Suppressor macrophage treated with lipopolysaccharide for 4 hours (primary cell): ENCODE results near the gene CCR2.
A peak's percentile ranks its signal among the peaks of the same experiment; 100 is the strongest.
"Not testable (repeated sequence)": the region's sequence is repeated elsewhere in the genome, so short reads cannot be mapped to it uniquely, and the experiment has no call there.

Source experiments
- DNase-seq: peaks from one replicate; pipeline ENCODE4 v3.0.0-alpha.2; 2020

The CCR2 gene

DNA sequence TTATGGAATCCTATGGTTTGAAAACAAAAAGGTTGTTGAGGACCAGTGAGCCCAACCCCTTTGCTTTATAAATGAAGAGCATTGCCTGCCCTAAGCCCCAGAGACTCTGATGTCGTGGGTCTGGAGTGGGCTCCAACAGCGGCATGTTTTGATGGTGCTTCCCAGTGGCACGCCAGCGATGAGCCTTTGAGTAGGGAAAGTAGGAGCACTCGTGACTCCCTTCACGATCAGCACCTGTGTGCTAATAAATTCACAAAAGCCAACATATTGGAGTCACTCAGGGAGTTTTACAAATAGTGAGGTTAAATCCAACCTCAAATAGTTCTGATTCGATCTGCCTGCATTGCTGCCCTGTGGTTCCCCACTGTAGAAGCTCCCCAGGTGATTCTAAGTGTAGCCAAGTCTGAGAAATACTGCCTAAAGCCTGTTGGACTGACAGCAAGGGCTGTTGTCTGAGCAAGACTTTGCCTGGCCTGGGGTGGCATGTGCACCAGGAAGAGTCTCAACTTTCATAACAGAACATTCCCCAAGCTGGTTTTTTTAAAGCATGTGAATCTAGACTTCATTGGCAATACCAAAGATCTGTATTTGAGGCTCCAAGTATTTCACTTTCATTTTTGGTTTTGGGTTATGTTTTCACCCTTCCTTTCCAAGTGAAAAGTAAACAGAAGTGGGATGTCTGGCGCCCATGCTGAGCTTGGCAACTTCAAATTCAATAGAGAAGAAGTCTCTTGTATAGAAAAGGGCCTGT lies 26.7 kb downstream of the CCR2 start:
- peak; percentile 85 for DNase-seq

DNA sequence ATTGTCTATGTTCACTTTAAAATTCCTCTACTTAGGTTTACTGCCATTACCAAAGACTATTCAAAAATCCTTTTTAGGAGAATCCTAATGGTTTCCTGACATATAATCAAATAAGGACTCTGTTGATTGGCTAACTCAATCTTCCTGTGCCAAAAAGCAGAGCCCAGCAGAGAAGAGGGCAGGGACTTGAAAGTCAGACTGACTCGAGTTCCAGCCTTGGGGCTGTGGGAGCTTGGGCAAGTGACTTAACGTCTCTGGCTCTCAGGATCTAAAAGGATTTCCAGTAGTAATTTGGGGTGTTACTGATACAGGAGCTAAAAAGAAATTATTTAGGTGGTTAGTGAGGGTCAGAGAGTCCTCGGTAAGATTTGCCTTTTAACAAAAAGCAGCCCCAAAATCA lies 27.7 kb downstream of the CCR2 start:
- no peak for DNase-seq

DNA sequence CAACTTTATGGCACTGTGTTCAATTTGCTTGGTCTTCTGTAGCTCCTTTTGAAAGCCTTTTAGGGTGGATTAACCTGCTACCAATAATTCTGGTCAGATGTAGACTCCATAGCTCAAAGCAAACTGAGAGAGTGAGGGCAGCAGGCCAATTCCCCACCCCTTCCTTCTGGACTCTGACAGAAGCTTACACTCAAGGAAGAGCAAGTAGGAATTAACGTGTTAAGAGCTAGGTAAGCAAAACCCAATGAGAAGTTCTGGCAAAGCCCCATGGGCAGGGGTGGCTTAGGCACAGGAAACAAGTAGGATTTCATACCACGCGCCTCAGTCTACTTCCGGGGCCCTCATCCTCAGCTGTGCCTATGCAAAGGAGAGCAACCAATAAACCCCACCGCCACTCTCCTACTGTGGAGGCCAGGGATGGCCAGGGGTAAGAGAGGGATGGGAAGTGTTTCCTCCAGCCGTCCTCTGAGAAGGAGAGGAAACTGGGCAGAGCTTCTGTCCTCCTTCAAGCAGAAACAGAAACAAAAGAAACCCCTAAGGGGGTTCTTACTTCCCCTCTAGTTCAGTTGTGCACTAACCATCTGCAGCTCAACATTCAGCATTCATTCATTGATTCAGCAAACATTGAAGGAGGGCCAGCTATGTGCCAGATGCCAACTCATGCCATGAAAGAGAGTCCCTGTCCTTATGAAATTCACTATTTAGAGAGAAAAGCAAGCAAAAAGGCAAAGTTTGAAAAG lies 29.5 kb downstream of the CCR2 start:
- DNase-seq, result no peak

DNA sequence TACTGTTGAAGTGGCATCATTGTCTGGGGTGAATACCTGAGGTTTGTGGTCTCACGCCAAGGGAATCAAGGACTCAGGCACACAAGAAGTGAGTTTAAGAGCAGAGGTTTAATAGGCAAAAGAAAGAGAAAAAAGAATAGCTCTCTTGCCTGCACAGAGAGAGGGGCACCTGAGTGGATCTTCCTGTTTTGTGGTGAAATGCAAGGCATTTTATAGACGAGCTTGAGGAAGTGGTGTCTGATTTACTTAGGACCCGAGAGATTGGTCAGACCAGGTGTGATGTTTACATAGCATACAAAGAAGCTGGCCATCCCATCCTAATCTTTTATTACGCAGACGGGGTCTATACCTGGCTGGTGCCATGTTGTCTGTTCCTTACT lies 30.0 kb downstream of the CCR2 start:
- DNase-seq, result no peak

DNA sequence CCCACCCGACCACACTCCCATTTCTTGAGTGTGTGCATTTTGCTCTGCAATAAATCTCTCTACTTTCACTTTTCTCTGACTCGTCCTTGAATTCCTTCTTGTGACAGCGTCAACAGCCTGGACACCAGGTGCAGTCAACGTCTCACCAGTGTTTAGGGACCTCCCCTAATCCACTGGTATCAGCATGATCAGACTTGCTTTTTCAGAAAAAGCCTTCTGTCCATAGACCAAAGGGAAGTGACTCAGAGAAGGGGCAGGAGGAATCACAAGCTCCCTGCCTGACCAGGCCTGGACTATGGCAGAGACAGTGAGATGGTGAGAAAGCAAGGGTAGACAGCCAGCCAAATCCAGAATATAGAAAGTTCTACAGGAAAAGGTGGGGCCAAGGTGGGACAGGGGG lies 32.3 kb downstream of the CCR2 start:
- DNase-seq, result peak; percentile 84

DNA sequence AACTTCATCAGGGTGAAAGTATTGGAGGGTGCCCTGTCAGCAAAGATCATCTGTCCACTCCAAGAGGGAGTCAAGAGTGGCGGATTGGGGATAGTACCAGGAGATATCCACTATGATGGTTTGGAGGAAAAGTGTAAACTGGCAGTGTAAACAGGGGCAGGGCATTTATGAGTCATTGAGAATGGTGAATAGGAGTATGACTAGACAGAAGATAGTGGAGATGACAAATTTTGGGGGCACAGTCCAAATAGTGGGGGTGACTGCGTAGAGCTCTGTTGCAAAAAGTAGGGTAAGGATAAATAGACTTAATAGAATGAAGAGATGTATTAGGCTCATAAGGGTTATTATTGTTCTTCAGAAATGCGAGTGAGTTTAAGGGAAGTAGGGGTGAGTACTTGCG lies 34.9 kb downstream of the CCR2 start:
- DNase-seq, result not testable (repeated sequence)

DNA sequence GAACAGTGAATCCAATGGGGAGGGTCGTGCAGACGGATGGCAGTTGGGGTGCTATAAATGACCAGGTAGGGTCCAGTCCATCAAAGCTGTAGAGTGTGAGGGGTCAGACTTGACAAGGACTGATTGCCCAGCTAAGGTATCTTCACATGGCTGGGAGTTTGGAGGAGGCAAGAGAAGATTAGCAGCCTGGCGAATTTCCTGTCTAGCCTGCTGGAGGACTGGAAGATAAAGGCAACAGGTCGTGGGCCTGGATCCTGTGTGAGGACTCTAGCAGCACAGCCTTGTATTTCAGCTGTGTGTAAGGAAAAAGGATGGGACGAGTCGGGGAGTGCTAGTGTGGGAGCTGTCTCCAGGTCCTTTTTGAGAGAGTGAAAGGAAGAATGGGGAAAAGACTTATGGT lies 35.4 kb downstream of the CCR2 start:
- DNase-seq, result no peak

DNA sequence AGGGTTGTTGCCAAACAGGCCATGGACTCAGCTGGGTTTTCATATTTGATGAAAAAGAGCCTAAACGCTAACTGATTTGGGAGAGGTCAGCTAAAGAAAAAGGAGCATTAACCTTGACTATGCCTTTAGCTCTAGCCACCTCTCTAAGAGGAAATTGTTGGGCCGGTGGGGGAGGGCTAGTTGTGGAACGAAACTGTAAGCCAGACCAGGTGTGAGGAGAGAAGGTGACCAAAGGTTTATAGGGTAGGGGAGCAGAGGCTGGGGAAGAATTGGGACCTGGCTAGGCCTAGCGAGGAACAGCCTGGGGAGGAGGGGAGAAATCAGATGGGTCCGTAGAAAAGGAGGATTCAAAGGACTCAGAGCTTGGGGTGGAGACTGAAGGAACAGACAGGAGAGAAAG lies 37.6 kb downstream of the CCR2 start:
- DNase-seq, result not testable (repeated sequence)

DNA sequence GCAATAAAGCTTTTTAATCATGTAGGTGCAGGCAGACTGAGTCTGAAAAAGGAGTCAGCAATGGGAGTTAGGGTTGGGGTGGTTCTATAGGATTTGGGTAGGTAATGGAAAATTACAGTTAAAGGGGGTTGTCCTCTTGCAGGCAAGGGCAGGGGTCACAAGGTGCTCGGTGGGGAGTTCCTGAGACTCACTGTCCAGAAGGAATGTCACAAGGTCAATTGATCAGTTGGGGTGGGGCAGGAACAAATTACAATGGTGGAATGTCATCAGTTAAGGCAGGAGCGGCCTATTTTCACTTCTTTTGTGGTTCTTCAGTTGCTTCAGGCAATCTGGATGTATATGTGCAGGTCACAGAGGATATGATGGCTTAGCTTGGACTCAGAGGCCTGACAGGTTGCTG lies 39.1 kb downstream of the CCR2 start:
- DNase-seq, result no peak

DNA sequence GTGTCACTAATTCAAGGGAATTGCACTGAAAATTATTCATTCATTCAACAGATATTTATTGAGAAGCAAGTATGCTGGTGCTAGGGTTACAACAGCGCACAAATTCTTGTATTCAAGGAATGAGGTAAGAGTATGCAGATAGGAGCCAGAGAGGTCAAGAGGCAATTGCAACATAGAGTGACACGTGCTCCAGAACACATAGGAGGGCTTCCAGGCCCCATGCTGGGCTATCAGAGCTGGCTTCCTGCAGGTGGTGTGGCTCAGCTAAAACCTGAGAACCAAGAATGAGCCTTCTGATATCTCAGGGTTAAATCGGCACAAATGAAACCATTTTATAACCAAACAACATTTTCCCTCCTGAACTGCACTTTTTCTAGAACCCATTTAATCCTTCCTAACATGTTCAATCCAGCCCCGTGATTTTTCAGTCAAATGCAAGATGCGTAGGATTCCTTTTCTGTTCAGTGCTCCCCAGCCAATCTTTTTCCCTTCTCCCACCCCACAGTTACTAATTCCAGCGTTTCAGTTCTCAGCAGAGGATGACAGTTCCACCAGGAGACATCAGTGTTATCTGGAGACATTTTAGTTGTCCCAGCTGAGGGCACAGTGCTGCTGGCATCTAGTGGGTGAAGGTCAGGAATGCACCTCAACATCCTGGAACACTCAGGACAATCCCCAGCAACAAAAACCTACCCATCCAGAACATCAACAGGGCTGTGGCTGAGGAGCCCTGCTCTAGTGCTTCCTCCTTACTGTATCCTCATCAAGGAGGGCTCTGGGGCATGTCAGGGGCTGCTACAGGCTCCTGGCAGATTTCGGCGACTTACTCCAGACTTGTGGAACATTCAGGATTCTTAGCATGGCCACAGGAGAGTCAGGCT lies 39.9 kb downstream of the CCR2 start:
- DNase-seq, result peak; percentile 78

DNA sequence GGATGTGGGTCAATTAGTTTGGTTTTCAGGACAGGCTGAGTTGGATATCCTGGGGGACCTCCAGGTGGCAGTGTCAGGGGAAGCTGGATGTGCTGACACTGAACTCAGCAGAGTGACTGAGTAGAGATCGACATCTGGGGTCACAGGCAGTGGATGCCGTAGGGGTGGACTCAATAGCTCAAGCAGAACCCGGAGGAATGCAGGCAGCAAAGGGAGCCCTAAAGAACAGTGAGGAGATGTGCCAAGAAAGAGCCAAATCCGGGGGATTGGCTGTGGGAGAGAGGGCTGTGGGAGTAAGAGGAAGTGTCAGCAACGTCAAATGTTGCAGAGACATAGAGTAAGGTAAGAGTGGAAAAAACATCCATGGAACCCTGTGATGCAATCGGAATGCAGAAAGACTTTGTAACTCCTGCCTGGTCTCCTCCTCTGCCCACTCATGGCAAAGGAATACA lies 41.3 kb downstream of the CCR2 start:
- DNase-seq, result peak; percentile 93

DNA sequence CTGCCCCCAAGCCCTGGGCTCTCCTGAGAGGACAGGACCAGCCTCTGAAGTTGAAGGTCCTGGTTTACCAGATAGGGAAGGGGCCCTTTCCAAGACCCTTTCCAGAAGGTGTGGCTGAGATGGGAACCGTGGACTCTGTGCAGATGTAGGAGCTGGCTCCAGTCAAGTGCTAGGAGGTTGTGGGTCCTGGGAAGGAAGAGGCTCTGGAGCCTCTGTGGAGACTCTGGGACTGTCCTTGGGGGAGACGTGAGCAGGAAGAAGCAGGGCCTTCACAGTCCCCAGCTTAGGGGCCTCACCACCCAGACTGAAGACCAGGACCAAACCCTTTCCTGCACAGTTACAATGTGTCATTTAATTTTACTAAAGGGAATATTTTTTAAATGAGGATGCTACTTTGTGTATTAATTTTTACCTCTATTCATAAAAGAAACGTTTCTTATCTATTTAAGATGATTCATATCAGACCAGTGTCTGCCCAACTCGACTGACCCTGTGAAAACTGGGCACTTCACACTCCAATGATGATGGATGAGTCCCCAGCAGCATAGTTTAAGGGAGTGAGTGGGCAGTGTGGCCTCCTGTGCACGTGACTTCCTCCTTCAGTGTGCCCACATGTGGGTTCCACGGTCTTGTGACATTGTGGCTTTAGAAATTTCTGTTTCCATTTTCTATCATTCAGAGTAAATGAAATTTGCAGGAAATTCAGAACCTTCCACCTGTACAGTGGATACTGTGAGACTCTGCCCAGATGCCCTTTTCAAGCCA lies 42.0 kb downstream of the CCR2 start:
- peak; percentile 95 for DNase-seq

DNA sequence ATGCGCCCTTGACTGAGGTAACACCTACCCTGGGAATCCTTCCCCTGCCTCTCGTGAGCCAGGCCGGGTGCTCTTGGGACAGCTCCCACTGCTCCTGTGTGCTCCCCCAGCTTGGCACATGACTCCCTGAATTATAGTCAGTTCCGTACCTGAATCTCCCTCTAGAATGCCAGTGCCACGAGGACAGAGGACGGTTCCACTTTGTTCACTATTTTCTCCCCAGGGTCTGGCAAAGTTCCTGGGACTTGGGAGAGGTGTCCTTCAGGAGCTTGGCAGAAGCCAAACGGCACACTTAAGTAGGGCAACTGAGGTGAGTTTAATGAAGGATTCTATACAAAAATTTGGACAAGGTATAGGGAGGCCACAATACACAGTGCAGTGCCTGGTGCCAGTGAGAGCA lies 43.2 kb downstream of the CCR2 start:
- no peak for DNase-seq

DNA sequence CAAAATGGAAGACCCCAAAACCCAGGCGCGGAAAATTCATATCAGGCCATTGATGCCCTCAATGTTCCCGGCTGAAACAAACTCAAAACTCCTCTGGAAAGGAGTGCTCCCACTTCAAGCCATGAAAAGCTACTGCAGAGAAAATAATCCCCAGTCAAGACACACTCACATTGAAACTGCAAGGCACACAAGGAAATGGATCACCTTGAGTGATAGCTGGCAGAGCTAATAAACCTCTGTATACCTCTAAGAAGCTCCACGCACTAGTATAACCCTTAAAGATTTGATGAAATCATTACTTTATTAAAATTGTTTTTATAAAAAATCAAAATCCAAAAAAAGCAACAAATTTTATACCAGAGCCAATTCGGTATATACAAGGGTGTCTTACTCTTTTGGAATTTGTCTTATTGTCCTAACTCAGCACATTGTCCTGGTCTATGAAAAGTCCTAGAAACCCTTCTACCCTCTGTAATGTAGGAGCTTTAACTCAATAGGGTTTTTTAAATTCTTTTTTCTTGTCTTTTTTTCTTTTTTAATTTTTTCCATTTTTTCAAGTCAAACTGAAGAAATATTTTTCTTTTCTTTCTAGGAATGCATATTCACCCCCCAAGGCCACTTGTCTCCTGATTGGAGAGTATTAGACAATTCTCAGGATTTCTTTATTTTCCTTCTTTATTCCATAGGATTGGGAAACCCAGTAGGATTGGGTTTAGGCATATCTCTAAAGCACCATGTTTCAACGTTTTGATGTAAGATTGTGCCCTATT lies 44.5 kb downstream of the CCR2 start:
- no peak for DNase-seq

DNA sequence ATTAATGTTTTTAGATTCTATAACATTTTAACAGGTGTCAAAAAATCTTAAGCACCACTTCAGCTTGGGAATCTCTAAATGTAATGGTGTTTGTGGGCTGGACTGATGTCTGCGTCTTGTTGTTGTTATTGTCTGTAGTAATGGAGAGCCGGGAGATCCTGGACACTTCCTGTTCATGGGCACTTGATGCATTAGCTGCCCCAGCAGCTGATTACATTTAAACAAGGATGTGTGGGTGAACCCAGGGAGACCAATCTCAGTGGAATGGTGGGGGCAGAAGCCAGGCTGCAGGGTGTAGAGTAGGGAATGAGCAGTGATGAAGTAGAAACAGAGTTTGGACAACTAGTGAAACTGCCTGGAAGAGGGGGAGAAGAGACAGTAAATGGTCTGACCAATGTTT lies 45.2 kb downstream of the CCR2 start:
- DNase-seq, result no peak

DNA sequence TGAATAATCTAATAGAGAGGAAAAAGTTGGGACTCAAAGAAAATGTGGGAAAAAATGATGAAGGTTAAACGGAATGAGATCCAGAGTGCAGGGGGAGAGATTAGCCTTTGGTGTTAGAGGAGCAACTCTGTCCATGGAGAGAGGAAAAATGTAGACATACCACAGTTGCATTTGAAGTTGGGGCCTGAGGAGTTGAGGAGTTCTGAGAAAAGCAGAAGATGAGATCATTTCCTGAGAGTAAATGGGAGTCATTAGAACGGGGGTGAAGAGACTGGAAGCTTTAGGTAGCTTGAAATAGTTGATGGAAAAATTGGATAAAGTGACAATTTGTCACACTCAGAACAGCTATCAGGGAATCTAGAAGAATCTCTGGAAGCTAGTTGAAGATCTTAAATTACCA lies 45.6 kb downstream of the CCR2 start:
- peak; percentile 78 for DNase-seq

DNA sequence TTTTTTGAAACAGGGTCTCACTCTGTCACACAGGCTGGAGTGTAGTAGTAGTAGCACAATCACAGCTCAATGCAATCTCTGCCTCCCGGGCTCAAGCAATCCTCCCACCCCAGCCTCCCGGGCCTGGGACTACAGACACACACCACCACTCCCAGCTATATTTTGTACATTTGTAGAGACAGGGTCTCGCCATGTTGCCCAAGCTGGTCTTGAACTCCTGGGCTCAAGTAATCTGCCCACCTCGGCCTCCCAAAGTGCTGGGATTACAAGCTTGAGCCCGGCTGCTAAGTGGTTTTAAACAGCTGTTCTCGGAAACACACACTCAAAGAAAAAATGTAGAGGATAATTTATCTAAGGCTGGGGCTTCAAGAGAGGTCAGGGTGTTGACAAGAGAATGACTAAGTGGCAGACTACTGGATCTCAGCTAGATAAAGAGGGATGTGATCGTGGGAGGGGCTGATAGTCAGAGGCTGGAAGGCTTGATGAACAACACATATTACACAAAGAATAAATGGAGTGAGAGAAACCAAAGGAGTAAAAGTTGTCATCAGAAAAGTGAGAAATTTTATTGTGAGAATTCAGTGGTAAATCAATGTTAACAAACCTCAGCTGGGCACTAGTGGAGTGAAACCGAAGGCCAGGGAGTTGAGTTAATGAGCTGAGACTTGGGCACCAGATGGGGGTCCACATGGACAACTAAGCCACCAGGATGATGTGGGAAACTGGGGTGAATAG lies 46.3 kb downstream of the CCR2 start:
- peak; percentile 83 for DNase-seq

DNA sequence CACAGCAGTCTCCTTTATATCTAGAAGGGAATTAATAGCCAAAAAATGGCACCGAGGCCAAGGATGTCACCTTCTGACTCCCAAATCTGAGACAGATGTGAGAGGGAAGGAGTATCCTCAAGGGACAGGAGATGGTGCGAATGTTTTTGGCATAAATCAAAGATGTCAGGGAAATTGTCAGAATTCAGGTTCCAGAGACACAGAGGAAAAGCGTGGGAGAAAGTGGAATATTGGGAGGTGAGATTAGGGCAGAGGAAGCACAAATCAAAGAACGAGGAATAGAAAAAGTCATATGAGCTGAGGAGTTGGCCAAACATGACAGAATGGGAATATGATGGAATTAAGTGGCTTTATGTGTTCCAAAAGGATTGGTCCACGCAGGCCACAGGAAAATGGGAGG lies 46.9 kb downstream of the CCR2 start:
- DNase-seq, result no peak

DNA sequence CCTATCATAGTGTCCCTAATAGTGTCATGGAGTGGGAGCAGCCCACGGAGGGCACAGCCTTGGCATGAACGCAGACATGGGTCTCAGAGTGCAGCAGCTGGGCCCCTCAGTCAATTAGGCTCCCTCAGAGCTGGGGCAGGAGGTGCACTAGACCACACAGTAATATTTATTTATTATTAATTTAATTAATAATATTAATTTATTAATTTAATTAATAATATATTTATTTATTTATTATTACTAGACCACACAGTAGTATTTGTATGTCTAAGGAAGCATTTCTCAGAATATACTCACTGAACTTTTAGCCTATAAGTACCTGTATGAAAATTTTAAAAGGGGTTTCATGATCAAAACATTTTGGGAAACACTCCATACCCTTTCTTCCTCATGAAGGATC lies 47.7 kb downstream of the CCR2 start:
- DNase-seq, result peak; percentile 33

DNA sequence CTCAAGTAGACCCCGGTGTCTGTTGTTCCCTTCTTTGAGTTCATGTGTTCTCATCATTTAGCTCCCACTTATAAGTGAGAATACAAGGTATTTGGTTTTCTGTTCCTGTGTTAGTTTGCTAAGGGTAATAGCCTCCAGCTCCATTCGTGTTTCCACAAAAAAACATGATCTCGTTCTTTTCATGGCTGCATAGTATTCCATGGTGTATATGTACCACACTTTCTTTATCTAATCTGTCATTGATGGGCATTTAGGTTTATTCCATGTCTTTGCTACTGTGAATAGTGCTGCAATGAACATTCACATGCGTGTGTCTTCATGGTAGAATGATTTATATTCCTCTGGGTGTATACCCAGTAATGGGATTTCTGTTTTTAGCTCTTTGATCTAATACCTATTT lies 49.0 kb downstream of the CCR2 start:
- DNase-seq, result not testable (repeated sequence)
